ENCODE data around the gene GALNT18. TPM values are rescaled to one million over a fixed set of nuclear protein-coding genes. Genes with fewer than 3 reads are reported as not detected.

Gene GALNT18
- total RNA-seq, 2 donors from 2014 or later, result 2.4 to 2.5 TPM

DNA sequence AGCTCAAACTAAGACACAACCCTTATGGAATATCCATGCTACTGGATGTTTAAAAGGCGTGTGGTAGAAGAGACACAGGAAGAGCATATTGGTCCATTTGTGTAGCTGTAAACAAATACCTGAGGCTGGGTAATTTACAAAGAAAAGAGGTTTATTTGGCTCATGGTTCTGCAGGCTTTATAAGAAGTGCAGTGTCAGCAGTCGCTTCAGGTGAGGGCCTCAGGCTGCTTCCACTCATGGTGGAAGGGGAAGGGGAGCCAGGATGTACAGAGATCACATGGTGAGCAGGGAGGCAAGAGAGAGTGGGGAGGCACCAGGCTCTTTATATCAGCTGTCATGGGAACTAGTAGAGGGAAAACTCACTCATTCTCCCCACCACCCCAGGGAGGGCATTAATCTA is 237.0 kb downstream of the GALNT18 start:
- no peaks in the 10 kb centered on the region for H3K4me1 Mint-ChIP-seq (ENCODE audit: low read depth)
- no peak overlapping the region for H3K27ac Mint-ChIP-seq
- peaks cover 5% of the 10 kb centered on the region for H3K27me3 Mint-ChIP-seq (ENCODE audit: low read depth)
- no peaks in the 10 kb centered on the region for H3K9me3 Mint-ChIP-seq
- H3K36me3 Mint-ChIP-seq (ENCODE audit: insufficient read depth in 2 of 2), result no peaks in the 10 kb centered on the region
- no peak overlapping the region for H3K4me3 Mint-ChIP-seq
- DNase-seq, result no peak
- ATAC-seq (replicated peaks in 1 of 2), result no peak

- Mint-ChIP-seq H3K27ac (no peak overlapping the region), H3K9me3 (no peaks in the 10 kb centered on the region), H3K36me3 (ENCODE audit: insufficient read depth in 2 of 2) (no peaks in the 10 kb centered on the region), H3K27me3 (ENCODE audit: low read depth) (peaks cover 5% of the 10 kb centered on the region), H3K4me3 (no peak overlapping the region), H3K4me1 (ENCODE audit: low read depth) (no peaks in the 10 kb centered on the region)
- DNase-seq (no peak), ATAC-seq (replicated peaks in 1 of 2) (no peak)
These were observed 237.8 kb downstream of the GALNT18 start for GRCh38 chr11:11383995-11384394.

- no peak for ATAC-seq (replicated peaks in 1 of 2)
- Mint-ChIP-seq H3K9me3 (no peaks in the 10 kb centered on the region), H3K27me3 (ENCODE audit: low read depth) (peaks cover 5% of the 10 kb centered on the region), H3K4me3 (no peak overlapping the region), H3K36me3 (ENCODE audit: insufficient read depth in 2 of 2) (no peaks in the 10 kb centered on the region), H3K4me1 (ENCODE audit: low read depth) (no peaks in the 10 kb centered on the region), H3K27ac (no peak overlapping the region)
- no peak for DNase-seq
These were observed 238.8 kb downstream of the GALNT18 start for GRCh38 chr11:11382858-11383532.

DNA sequence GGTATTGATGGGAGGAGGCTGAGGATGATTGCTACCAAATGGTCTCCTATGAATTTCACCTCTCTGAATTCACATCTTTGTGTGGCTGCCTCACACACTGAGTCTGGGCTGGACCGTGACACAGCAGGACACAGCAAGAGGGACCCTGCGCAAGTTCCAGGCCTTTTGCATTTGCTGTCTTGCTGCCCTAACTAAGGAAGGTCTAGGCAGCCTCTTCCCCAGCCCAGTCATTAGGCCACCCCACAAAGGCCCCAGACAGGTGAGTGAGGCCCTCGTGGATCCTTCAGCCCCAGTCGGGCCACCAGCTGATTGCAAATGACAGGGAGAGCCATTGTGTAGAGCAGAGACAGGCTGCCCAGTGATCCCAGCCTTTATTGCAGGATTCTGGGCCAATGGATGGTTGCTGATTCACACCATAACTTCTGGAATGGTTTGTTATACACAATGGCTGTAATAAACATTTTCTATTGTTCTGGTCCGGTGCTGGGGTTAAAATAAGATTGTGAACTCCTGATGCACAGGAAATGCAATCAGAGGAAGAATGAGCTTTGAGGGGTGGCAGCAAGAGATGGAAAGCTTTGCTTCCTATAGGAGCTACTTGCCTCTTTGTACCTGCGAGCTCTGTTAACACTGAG is 240.2 kb downstream of the GALNT18 start:
- Mint-ChIP-seq H3K4me3 (no peak overlapping the region), H3K4me1 (ENCODE audit: low read depth) (no peaks in the 10 kb centered on the region), H3K27me3 (ENCODE audit: low read depth) (peaks cover 5% of the 10 kb centered on the region), H3K27ac (no peak overlapping the region), H3K36me3 (ENCODE audit: insufficient read depth in 2 of 2) (no peaks in the 10 kb centered on the region), H3K9me3 (no peaks in the 10 kb centered on the region)
- ATAC-seq (replicated peaks in 1 of 2) (no peak), DNase-seq (no peak)

DNA sequence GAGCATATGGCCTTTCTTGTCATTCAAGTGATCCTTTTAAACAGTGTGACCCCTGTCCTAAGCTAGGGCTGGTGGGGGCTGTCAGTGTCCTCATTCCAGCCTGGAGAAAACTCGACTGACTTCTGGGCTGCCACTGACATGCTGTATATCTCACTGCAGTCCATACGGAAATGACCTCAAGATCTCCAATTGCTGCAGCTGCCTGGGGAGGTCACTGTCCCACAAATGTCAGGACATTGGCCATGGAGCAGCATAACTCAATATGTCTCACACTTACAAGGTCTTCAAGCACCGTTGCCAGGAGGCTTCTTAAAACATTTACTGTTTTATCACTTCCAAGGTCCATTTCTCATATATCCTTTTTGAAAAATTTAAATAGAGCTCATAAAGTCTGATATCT is 240.9 kb downstream of the GALNT18 start:
- ATAC-seq (replicated peaks in 1 of 2), result no peak
- H3K4me3 Mint-ChIP-seq, result no peak overlapping the region

DNA sequence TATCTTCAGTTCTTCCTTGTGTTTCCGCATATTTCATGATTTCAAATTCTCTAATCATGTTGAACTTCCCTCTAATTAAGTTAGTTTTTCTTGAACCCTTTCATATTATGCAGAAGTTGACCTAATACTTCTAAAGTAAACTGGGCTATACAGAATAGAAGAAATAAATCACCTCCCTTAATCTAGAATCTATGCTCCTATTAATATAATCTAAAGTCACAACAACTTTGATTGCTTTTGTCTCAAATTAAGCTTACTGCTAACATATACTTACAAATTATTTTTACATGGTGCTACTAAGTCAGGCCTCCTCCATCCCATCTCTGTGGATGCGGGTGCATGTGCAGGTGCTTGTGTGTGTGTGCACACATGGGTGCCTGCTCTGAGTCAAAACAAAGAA is 241.5 kb downstream of the GALNT18 start:
- H3K36me3 Mint-ChIP-seq (ENCODE audit: insufficient read depth in 2 of 2), result no peaks in the 10 kb centered on the region
- H3K9me3 Mint-ChIP-seq, result no peaks in the 10 kb centered on the region
- H3K27ac Mint-ChIP-seq, result no peak overlapping the region
- peaks cover 5% of the 10 kb centered on the region for H3K27me3 Mint-ChIP-seq (ENCODE audit: low read depth)
- no peak overlapping the region for H3K4me3 Mint-ChIP-seq
- ATAC-seq (replicated peaks in 1 of 2) (no peak), DNase-seq (no peak)
- no peaks in the 10 kb centered on the region for H3K4me1 Mint-ChIP-seq (ENCODE audit: low read depth)

More for the DNA sequence above, 240.9 kb downstream of the GALNT18 start:
- Mint-ChIP-seq H3K9me3 (no peaks in the 10 kb centered on the region), H3K27ac (no peak overlapping the region), H3K36me3 (ENCODE audit: insufficient read depth in 2 of 2) (no peaks in the 10 kb centered on the region), H3K27me3 (ENCODE audit: low read depth) (peaks cover 5% of the 10 kb centered on the region), H3K4me1 (ENCODE audit: low read depth) (no peaks in the 10 kb centered on the region)
- DNase-seq, result no peak

GRCh38 chr11:11379661-11380060 is 242.1 kb downstream of the GALNT18 start:
- no peaks in the 10 kb centered on the region for H3K9me3 Mint-ChIP-seq
- ATAC-seq (replicated peaks in 1 of 2), result no peak
- H3K4me3 Mint-ChIP-seq, result no peak overlapping the region
- no peaks in the 10 kb centered on the region for H3K36me3 Mint-ChIP-seq (ENCODE audit: insufficient read depth in 2 of 2)
- no peaks in the 10 kb centered on the region for H3K4me1 Mint-ChIP-seq (ENCODE audit: low read depth)
- H3K27ac Mint-ChIP-seq, result no peak overlapping the region
- H3K27me3 Mint-ChIP-seq (ENCODE audit: low read depth), result peaks cover 5% of the 10 kb centered on the region
- no peak for DNase-seq

GRCh38 chr11:11378184-11378940 is 243.4 kb downstream of the GALNT18 start:
- Mint-ChIP-seq H3K27me3 (ENCODE audit: low read depth) (no peaks in the 10 kb centered on the region), H3K4me1 (ENCODE audit: low read depth) (no peaks in the 10 kb centered on the region), H3K36me3 (ENCODE audit: insufficient read depth in 2 of 2) (no peaks in the 10 kb centered on the region), H3K27ac (no peak overlapping the region), H3K4me3 (no peak overlapping the region), H3K9me3 (no peaks in the 10 kb centered on the region)
- ATAC-seq (replicated peaks in 1 of 2), result no peak
- DNase-seq, result no peak

DNA sequence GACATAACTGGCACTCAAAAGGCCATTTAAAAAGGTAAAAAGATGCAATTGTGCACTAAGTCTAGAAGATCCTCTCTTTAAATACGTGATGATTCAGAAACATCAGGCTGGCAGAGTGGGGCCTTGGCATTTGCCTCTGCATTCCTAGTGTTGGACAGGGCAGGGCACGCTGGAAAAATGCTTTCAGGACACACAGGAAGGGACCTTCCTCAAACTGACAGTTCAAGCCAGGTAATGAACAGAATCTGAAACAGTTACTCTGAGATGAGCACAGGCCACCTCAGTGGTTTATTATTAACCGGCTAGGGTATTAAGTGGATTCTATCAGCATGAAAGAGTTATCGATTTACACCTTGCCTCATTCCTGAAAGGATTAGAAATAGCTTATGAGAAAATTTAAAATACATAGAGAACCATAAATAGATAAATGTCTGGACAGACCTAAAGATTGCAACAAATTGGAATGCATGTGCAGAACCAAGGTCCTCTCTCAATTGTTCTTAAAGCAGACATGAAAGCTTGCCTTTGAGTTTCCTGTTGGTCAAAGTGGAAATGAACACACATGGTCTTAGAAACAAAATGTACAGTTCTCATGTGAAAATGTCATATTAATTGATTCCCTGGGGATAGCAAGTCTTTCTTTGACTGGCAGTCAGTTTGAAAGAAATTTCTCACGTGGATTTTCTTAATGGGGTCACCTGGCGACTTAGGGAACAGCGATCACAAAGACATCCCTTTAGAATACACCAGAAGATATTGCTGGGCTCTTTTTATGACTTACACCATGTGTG is 247.3 kb downstream of the GALNT18 start:
- ATAC-seq (replicated peaks in 1 of 2), result no peak
- Mint-ChIP-seq H3K4me1 (ENCODE audit: low read depth) (no peaks in the 10 kb centered on the region), H3K4me3 (no peak overlapping the region), H3K36me3 (ENCODE audit: insufficient read depth in 2 of 2) (no peaks in the 10 kb centered on the region), H3K9me3 (no peaks in the 10 kb centered on the region), H3K27ac (no peak overlapping the region), H3K27me3 (ENCODE audit: low read depth) (peaks cover 7% of the 10 kb centered on the region)
- no peak for DNase-seq

GRCh38 chr11:11373934-11374333 is 247.9 kb downstream of the GALNT18 start:
- Mint-ChIP-seq H3K4me1 (ENCODE audit: low read depth) (no peaks in the 10 kb centered on the region), H3K36me3 (ENCODE audit: insufficient read depth in 2 of 2) (peaks cover 0 to 3% of the 10 kb centered on the region in 2 donors), H3K27me3 (ENCODE audit: low read depth) (peaks cover 7% of the 10 kb centered on the region), H3K9me3 (peaks cover 0 to 2% of the 10 kb centered on the region in 2 donors), H3K4me3 (no peak overlapping the region), H3K27ac (no peak overlapping the region)
- DNase-seq, result no peak
- no peak for ATAC-seq (replicated peaks in 1 of 2)

DNA sequence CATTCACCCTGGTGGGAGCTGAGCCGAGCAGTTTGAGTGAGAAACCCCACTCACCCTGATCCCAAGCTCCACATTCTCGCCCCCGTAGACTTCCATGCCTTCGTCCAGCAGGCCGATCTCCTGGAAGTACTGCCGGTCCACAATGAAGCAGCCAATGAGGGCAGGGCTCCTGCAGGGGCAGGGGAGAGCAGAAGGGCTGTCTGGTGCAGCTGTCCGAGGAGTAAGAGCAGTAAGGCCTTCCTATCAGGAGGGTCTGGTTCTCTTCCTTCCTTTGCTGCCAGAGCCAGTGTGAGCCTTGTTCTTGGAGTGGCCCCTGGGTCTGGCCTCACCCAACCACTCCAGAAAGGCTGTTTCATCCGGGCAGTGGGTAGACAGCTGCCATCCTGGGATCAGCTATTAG is 249.3 kb downstream of the GALNT18 start:
- Mint-ChIP-seq H3K4me1 (ENCODE audit: low read depth) (no peaks in the 10 kb centered on the region), H3K27ac (no peak overlapping the region), H3K36me3 (ENCODE audit: insufficient read depth in 2 of 2) (peaks cover 0 to 3% of the 10 kb centered on the region in 2 donors), H3K4me3 (no peak overlapping the region), H3K27me3 (ENCODE audit: low read depth) (peaks cover 7% of the 10 kb centered on the region), H3K9me3 (peaks cover 0 to 2% of the 10 kb centered on the region in 2 donors)
- ATAC-seq (replicated peaks in 1 of 2) (no peak), DNase-seq (no peak)

DNA sequence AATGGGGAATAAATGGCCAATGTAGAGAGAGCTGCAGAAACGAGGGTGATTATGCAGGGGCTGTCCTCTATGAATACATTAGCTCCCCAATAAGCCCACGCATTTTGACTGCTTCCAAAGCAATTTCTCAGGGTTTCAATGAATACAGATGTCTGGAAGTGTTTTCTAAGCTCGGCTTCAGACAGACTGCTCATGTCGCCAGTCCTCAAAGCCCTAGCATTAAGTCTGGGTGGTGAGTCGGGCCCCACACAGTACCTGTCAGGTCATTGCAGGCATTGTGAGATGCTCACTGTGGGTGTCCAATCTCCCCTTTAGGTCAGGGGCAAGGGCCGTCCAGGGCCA is 250.9 kb downstream of the GALNT18 start:
- H3K27me3 Mint-ChIP-seq (ENCODE audit: low read depth), result peaks cover 7% of the 10 kb centered on the region
- peaks cover 0 to 3% of the 10 kb centered on the region in 2 donors for H3K36me3 Mint-ChIP-seq (ENCODE audit: insufficient read depth in 2 of 2)
- no peak for ATAC-seq (replicated peaks in 1 of 2)
- H3K4me1 Mint-ChIP-seq (ENCODE audit: low read depth), result no peaks in the 10 kb centered on the region
- no peak overlapping the region for H3K4me3 Mint-ChIP-seq
- no peak for DNase-seq
- no peak overlapping the region for H3K27ac Mint-ChIP-seq
- peaks cover 0 to 5% of the 10 kb centered on the region in 2 donors for H3K9me3 Mint-ChIP-seq

Measured in activated T-cell treated with anti-CD3 and anti-CD28 coated beads, Interleukin-2, amount 50 U/mL, for 72 hours (primary cell).